ENCODE data around the gene EIF5AL1. TPM values are rescaled to one million over a fixed set of nuclear protein-coding genes. Genes with fewer than 3 reads are reported as not detected.

The EIF5AL1 gene
- total and polyA plus RNA-seq, 2 experiments from 2014 or later = 2.0 to 20.4 TPM

- TF ChIP-seq ZNF462 (CRISPR knock-in tag; IDR thresholded peaks at IDR 0.05) (no peak), POLR2AphosphoS5 (IDR thresholded peaks at IDR 0.05; ENCODE audit: low read depth) (no peak), CREB1 (CRISPR knock-in tag; IDR thresholded peaks at IDR 0.05; ENCODE audit: low read depth) (no peak), ZNF114 (CRISPR knock-in tag; IDR thresholded peaks at IDR 0.05) (no peak), EZH2 (IDR thresholded peaks at IDR 0.05; ENCODE audit: low read depth, unreplicated experiment) (no peak), EZH2phosphoT487 (IDR thresholded peaks at IDR 0.05; ENCODE audit: unreplicated experiment) (no peak), JUNB (IDR thresholded peaks at IDR 0.05; ENCODE audit: unreplicated experiment) (no peak), STAT1 (IDR thresholded peaks at IDR 0.05; ENCODE audit: unreplicated experiment) (no peak), NANOG (IDR thresholded peaks at IDR 0.05; ENCODE audit: borderline replicate concordance) (no peak)
- TF ChIP-seq, protein P1, sequence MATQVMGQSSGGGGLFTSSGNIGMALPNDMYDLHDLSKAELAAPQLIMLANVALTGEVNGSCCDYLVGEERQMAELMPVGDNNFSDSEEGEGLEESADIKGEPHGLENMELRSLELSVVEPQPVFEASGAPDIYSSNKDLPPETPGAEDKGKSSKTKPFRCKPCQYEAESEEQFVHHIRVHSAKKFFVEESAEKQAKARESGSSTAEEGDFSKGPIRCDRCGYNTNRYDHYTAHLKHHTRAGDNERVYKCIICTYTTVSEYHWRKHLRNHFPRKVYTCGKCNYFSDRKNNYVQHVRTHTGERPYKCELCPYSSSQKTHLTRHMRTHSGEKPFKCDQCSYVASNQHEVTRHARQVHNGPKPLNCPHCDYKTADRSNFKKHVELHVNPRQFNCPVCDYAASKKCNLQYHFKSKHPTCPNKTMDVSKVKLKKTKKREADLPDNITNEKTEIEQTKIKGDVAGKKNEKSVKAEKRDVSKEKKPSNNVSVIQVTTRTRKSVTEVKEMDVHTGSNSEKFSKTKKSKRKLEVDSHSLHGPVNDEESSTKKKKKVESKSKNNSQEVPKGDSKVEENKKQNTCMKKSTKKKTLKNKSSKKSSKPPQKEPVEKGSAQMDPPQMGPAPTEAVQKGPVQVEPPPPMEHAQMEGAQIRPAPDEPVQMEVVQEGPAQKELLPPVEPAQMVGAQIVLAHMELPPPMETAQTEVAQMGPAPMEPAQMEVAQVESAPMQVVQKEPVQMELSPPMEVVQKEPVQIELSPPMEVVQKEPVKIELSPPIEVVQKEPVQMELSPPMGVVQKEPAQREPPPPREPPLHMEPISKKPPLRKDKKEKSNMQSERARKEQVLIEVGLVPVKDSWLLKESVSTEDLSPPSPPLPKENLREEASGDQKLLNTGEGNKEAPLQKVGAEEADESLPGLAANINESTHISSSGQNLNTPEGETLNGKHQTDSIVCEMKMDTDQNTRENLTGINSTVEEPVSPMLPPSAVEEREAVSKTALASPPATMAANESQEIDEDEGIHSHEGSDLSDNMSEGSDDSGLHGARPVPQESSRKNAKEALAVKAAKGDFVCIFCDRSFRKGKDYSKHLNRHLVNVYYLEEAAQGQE (IDR thresholded peaks at IDR 0.05; ENCODE audit: unreplicated experiment) = no peak
These were observed 28.4 kb upstream of the EIF5AL1 start (continued) for GRCh38 chr10:79483948-79484347.
